Sigmoid colon (tissue), 4 donors: ENCODE measurements around the gene TBCD.

Source experiments
- EP300 ChIP-seq, 4 donors: sonication (generic); formaldehyde crosslinking; IDR thresholded peaks; one replicate each; pipeline ENCODE4 v1.6.1; 2017; ENCODE audit warnings: antibody characterized with exemption in 4 of 4
- POLR2A ChIP-seq, 2 donors: fragments of 450-650 bp; IDR thresholded peaks; one replicate each; pipeline ENCODE4 v1.6.1; 2016; ENCODE audit warnings: antibody characterized with exemption in 2 of 2, mild to moderate bottlenecking in 2 of 2, moderate library complexity in 2 of 2
- TF ChIP-seq, protein P1 (sequence below), 4 experiments: fragments of 450-650 bp in 3 of 4; fragments of 200-600 bp in 1 of 4; IDR thresholded peaks; one replicate each; pipeline ENCODE4 v1.5.1; 2016 to 2019; ENCODE audit warnings: antibody characterized with exemption in 4 of 4, mild to moderate bottlenecking in 3 of 4, moderate library complexity in 2 of 4

DNA sequence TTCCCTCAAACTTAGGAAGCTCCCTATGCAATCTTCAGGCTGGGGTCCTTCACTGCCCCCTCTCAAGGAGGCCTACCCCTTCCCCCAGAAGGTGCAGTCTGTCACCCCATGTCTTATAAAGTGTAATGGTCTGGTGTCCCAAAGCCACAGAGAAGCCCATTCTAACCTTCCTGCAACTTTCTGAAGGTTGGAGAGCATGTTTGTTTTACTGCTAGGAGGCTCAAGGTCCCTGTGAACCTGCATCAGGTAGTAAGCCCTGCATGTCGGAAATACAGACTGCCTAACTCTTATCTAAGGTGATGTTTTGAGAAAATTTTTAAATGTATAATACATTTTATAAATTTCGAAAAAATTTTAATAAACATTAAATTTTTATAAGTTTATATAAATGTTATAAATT lies 69.7 kb downstream of the TBCD start:
- TF ChIP-seq, protein P1, sequence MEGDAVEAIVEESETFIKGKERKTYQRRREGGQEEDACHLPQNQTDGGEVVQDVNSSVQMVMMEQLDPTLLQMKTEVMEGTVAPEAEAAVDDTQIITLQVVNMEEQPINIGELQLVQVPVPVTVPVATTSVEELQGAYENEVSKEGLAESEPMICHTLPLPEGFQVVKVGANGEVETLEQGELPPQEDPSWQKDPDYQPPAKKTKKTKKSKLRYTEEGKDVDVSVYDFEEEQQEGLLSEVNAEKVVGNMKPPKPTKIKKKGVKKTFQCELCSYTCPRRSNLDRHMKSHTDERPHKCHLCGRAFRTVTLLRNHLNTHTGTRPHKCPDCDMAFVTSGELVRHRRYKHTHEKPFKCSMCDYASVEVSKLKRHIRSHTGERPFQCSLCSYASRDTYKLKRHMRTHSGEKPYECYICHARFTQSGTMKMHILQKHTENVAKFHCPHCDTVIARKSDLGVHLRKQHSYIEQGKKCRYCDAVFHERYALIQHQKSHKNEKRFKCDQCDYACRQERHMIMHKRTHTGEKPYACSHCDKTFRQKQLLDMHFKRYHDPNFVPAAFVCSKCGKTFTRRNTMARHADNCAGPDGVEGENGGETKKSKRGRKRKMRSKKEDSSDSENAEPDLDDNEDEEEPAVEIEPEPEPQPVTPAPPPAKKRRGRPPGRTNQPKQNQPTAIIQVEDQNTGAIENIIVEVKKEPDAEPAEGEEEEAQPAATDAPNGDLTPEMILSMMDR (IDR thresholded peaks at IDR 0.05): no peak
- TF ChIP-seq POLR2A (IDR thresholded peaks at IDR 0.05) (no peak), EP300 (IDR thresholded peaks at IDR 0.05) (no peak)
